HepG2 (cell line): Measurements from ENCODE around the gene DDX28. TPM values are rescaled to one million over a fixed set of nuclear protein-coding genes. Genes with fewer than 3 reads are reported as not detected.
"Not testable (repeated sequence)": the region's sequence is repeated elsewhere in the genome, so short reads cannot be mapped to it uniquely, and the experiment has no call there.

ENCODE experiments used
- ERF ChIP-seq: IDR thresholded peaks from 2 replicates; pipeline ENCODE4 v1.6.1; 2018; ENCODE audit warnings: missing biosample characterization, missing genetic modification reagents
- FOXA3 ChIP-seq: IDR thresholded peaks from 2 replicates; pipeline ENCODE4 v1.6.1; 2016; ENCODE audit warnings: missing genetic modification reagents, missing compliant biosample characterization
- GATAD1 ChIP-seq: IDR thresholded peaks from 2 replicates; pipeline ENCODE4 v1.6.1; 2016; ENCODE audit warnings: missing genetic modification reagents, missing compliant biosample characterization
- HIVEP1 ChIP-seq: sonication (generic); formaldehyde crosslinking; IDR thresholded peaks from 2 replicates; pipeline ENCODE4 v1.4.0; 2020; ENCODE audit warnings: mild to moderate bottlenecking, missing genetic modification reagents
- KAT8 ChIP-seq: IDR thresholded peaks from 2 replicates; pipeline ENCODE4 v1.6.1; 2016; ENCODE audit warnings: missing genetic modification reagents, missing compliant biosample characterization
- KMT2B ChIP-seq: IDR thresholded peaks from 2 replicates; pipeline ENCODE4 v1.6.1; 2016; ENCODE audit warnings: missing genetic modification reagents, missing compliant biosample characterization
- MIER3 ChIP-seq: IDR thresholded peaks from 2 replicates; pipeline ENCODE4 v1.6.1; 2016; ENCODE audit warnings: missing compliant biosample characterization, borderline replicate concordance
- RBFOX2 ChIP-seq: fragments of 200-400 bp; formaldehyde crosslinking; IDR thresholded peaks from 2 replicates; pipeline ENCODE4 v1.6.1; 2017; ENCODE audit warnings: low read depth, mild to moderate bottlenecking, low read length
- SALL1 ChIP-seq: sonication (generic); formaldehyde crosslinking; IDR thresholded peaks from 2 replicates; pipeline ENCODE4 v1.8.0; 2022; ENCODE audit warnings: mild to moderate bottlenecking, missing genetic modification reagents
- SAP130 ChIP-seq: IDR thresholded peaks from 2 replicates; pipeline ENCODE4 v1.6.1; 2016; ENCODE audit warnings: low read depth
- SKI ChIP-seq: fragments of 450-650 bp; IDR thresholded peaks from one replicate; pipeline ENCODE4 v1.6.1; 2018; ENCODE audit warnings: mild to moderate bottlenecking; ENCODE audit not compliant: partially characterized antibody
- SOX6 ChIP-seq, 2 experiments: fragments of 450-650 bp in 1 of 2; sonication (generic) in 1 of 2; formaldehyde crosslinking in 1 of 2; IDR thresholded peaks; 2 replicates each; pipeline versions ENCODE4 v1.4.0 to v1.6.1; 2017 to 2020; ENCODE audit warnings: antibody characterized with exemption in 1 of 2, mild to moderate bottlenecking in 1 of 2, missing genetic modification reagents in 1 of 2
- ZNF878 ChIP-seq: sonication (generic); formaldehyde crosslinking; IDR thresholded peaks from 2 replicates; pipeline ENCODE4 v1.8.1; 2023; ENCODE audit warnings: mild to moderate bottlenecking, missing genetic modification reagents, moderate library complexity
- ZSCAN9 ChIP-seq: IDR thresholded peaks from 2 replicates; pipeline ENCODE4 v1.6.1; 2016; ENCODE audit warnings: borderline replicate concordance
- polyA plus RNA-seq, 8 experiments: library from polyadenylated mRNA; depleted of rRNA in 3 of 8; stranded (reverse) in 7 of 8; unstranded in 1 of 8; fragments of >200 nt; fragmentation: Illumina TruSeq in 4 of 8; extraction: Trizol in 4 of 8; gene quantifications; 2 replicates each; pipeline versions ENCODE4 v1.2.1 to v1.2.3, GENCODE V29; 2011 to 2016; ENCODE audit warnings: low read depth in 4 of 8, missing spikeins in 1 of 8, mixed read lengths in 1 of 8; ENCODE audit not compliant: insufficient read depth in 1 of 8
- total RNA-seq, 5 experiments: library from RNA; depleted of rRNA; stranded (reverse); fragments of >200 nt; fragmentation: Illumina TruSeq; extraction: Trizol; gene quantifications; 2 replicates each; pipeline ENCODE4 v1.2.3, GENCODE V29; 2016; ENCODE audit warnings: low read depth in 1 of 5
- TF ChIP-seq, protein P1 (sequence below): sonication (generic); formaldehyde crosslinking; IDR thresholded peaks from 2 replicates; pipeline ENCODE4 v1.4.0; 2020; ENCODE audit warnings: low read depth, missing genetic modification reagents
- TF ChIP-seq, protein P2 (sequence below): sonication (generic); formaldehyde crosslinking; IDR thresholded peaks from 2 replicates; pipeline ENCODE4 v1.8.1; 2023; ENCODE audit warnings: mild to moderate bottlenecking, moderate library complexity, missing genetic modification reagents

The DDX28 gene
- total and polyA plus RNA-seq, 2 of the 13 experiments (the other 11 are each of a cell fraction or from before 2014, with no cell fraction given), result 14.1 to 16.4 TPM

DNA sequence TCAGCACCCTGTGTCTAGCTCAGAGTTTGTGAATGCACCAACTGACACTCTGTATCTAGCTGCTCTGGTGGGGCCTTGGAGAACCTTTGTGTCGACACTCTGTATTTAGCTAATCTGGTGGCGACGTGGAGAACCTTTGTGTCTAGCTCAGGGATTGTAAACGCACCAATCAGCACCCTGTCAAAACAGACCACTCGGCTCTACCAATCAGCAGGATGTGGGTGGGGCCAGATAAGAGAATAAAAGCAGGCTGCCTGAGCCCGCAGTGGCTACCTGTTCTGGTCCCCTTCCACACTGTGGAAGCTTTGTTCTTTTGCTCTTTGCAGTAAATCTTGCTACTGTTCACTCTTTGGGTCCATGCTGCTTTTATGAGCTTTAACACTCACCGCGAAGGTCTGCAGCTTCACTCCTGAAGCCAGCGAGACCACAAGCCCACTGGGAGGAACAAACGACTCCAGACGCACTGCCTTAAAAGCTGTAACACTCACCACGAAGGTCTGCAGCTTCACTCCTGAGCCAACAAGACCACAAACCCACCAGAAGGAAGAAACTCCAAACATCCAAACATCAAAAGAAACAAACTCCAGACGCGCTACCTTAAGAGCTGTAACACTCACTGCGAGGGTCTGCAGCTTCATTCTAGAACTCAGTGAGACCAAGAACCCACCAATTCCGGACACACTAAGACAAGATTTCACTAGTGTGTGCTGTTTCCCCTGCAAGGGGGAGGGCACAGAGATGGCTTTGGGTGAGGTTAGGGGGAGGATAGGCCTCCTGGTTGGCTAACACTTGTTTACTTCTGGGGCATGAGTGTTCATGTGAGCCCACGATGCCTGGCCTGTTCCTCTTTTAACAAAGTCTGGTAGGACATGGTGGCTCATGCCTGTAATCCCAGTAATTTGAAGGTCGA is 24.0 kb downstream of the DDX28 start, which contains the start of gene DPEP2 (continued):
- TF ChIP-seq ZSCAN9 (CRISPR knock-in tag), result peak; percentile 68; the same call in 1 of the 2 replicates
- not testable (repeated sequence) for TF ChIP-seq SOX6 (IDR thresholded peaks at IDR 0.05)
- peak; percentile 51 for TF ChIP-seq SOX6 (CRISPR knock-in tag; IDR thresholded peaks at IDR 0.05)
- TF ChIP-seq SKI, result peak; percentile 54
- peak; percentile 47; the same call in 1 of the 2 replicates for TF ChIP-seq KAT8 (CRISPR knock-in tag)
- TF ChIP-seq SALL1 (CRISPR knock-in tag), result 0 out of 2 replicates have a peak, but pooled peaks have one; percentile 39
- TF ChIP-seq GATAD1 (CRISPR knock-in tag), result peak; percentile 9; the same call in 1 of the 2 replicates
- peak; percentile 43; the same call in 1 of the 2 replicates for TF ChIP-seq MIER3
- peak; percentile 60 for TF ChIP-seq FOXA3 (CRISPR knock-in tag)
- peak; percentile 15; the same call in 1 of the 2 replicates for TF ChIP-seq ERF (CRISPR knock-in tag)
- peak; percentile 10; the same call in 1 of the 2 replicates for TF ChIP-seq HIVEP1 (CRISPR knock-in tag)
- TF ChIP-seq ZNF878, result peak; percentile 47; the same call in 1 of the 2 replicates
- TF ChIP-seq RBFOX2, result 0 out of 2 replicates have a peak, but pooled peaks have one; percentile 28
- TF ChIP-seq KMT2B, result 0 out of 2 replicates have a peak, but pooled peaks have one; percentile 25
- TF ChIP-seq, protein P1, sequence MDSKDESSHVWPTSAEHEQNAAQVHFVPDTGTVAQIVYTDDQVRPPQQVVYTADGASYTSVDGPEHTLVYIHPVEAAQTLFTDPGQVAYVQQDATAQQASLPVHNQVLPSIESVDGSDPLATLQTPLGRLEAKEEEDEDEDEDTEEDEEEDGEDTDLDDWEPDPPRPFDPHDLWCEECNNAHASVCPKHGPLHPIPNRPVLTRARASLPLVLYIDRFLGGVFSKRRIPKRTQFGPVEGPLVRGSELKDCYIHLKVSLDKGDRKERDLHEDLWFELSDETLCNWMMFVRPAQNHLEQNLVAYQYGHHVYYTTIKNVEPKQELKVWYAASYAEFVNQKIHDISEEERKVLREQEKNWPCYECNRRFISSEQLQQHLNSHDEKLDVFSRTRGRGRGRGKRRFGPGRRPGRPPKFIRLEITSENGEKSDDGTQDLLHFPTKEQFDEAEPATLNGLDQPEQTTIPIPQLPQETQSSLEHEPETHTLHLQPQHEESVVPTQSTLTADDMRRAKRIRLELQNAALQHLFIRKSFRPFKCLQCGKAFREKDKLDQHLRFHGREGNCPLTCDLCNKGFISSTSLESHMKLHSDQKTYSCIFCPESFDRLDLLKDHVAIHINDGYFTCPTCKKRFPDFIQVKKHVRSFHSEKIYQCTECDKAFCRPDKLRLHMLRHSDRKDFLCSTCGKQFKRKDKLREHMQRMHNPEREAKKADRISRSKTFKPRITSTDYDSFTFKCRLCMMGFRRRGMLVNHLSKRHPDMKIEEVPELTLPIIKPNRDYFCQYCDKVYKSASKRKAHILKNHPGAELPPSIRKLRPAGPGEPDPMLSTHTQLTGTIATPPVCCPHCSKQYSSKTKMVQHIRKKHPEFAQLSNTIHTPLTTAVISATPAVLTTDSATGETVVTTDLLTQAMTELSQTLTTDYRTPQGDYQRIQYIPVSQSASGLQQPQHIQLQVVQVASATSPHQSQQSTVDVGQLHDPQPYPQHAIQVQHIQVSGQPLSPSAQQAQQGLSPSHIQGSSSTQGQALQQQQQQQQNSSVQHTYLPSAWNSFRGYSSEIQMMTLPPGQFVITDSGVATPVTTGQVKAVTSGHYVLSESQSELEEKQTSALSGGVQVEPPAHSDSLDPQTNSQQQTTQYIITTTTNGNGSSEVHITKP (CRISPR knock-in tag), result 0 out of 2 replicates have a peak, but pooled peaks have one; percentile 20
- TF ChIP-seq SAP130 (CRISPR knock-in tag), result peak; percentile 53
- TF ChIP-seq, protein P2, sequence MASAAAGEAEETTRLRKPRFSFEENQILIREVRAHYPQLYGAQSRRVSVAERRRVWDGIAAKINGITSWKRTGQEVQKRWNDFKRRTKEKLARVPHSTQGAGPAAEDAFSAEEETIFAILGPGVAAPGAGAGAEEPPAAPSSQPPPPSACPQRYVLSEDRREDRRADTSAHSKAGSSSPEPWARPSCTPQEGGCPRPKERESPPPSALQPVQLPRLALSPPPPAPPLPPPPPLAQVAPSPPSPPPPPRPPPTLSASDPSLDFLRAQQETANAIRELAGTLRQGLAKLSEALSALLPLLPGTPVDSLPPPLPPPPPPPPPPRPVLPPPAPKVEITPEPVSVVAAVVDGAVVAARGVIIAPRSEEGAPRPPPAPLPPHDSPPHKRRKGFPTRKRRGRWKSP (CRISPR knock-in tag), result peak; percentile 18; the same call in 1 of the 2 replicates
